ENCODE results near the gene PIP5K1B.

The PIP5K1B gene

DNA sequence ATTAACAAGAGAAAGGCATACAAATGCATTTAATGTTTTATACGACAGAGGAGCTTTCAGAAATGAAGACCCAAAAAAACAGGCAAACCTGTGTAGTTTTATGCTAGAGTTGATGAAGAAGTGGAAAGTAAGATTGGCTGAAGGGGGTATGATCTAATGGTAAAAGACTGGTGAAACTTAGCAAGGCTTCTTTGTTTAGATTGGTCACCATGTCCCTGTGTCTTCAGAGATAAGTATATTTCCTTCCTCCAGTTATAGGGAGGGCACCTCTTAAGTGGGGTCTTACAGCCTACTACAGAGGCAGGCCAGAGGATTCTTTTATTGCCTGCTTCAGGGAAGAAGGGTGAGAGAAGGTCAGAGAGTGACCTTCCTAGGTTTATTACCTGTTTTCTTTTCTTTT is 252.4 kb downstream of the PIP5K1B start:
- H3K36me3 ChIP-seq (ENCODE audit: control insufficient read depth, insufficient read depth, low read length): no peaks in the 10 kb centered on the region
- no peak overlapping the region for H3K9ac ChIP-seq (ENCODE audit: low read depth, low read length)
- H3K9me3 ChIP-seq (ENCODE audit: control insufficient read depth, insufficient read depth, low read length): no peaks in the 10 kb centered on the region
- no peak overlapping the region for H3K4me3 ChIP-seq (ENCODE audit: low read depth, low read length)
- H3K27me3 ChIP-seq (ENCODE audit: control insufficient read depth, insufficient read depth, low read length): no peaks in the 10 kb centered on the region
- H3K4me1 ChIP-seq (ENCODE audit: control insufficient read depth, insufficient read depth, low read length): no peaks in the 10 kb centered on the region

- Histone ChIP-seq H3K36me3 (ENCODE audit: control insufficient read depth, insufficient read depth, low read length) (no peaks in the 10 kb centered on the region), H3K9me3 (ENCODE audit: control insufficient read depth, insufficient read depth, low read length) (no peaks in the 10 kb centered on the region), H3K27me3 (ENCODE audit: control insufficient read depth, insufficient read depth, low read length) (no peaks in the 10 kb centered on the region), H3K9ac (ENCODE audit: low read depth, low read length) (no peak overlapping the region), H3K4me1 (ENCODE audit: control insufficient read depth, insufficient read depth, low read length) (no peaks in the 10 kb centered on the region), H3K4me3 (ENCODE audit: low read depth, low read length) (no peak overlapping the region)
Measured at GRCh38 chr9:68961587-68961986, 256.5 kb downstream of the PIP5K1B start.

DNA sequence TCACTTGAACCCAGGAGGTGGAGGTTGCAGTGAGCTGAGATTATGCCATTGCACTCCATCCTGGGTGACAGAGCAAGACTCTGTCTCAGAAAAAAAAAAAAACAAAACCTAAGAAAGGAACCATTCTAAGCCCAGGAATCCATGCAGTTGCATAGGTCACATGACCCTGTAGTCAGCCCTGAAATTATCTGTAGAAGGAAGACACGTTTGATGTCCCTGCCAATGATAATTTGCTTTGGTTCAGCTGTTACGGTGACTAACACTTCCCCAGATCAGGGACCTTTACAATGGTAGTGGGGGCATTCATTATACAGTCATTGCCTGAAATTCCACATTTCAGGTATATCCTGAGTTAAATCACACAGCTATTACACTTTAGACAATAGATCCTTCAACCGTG is 258.4 kb downstream of the PIP5K1B start:
- no peaks in the 10 kb centered on the region for H3K9me3 ChIP-seq (ENCODE audit: control insufficient read depth, insufficient read depth, low read length)
- H3K27me3 ChIP-seq (ENCODE audit: control insufficient read depth, insufficient read depth, low read length): no peaks in the 10 kb centered on the region
- no peak overlapping the region for H3K4me3 ChIP-seq (ENCODE audit: low read depth, low read length)
- no peaks in the 10 kb centered on the region for H3K4me1 ChIP-seq (ENCODE audit: control insufficient read depth, insufficient read depth, low read length)
- H3K36me3 ChIP-seq (ENCODE audit: control insufficient read depth, insufficient read depth, low read length): no peaks in the 10 kb centered on the region
- H3K9ac ChIP-seq (ENCODE audit: low read depth, low read length): no peak overlapping the region

GRCh38 chr9:68964102-68964541 is 259.1 kb downstream of the PIP5K1B start:
- Histone ChIP-seq H3K9me3 (ENCODE audit: control insufficient read depth, insufficient read depth, low read length) (no peaks in the 10 kb centered on the region), H3K9ac (ENCODE audit: low read depth, low read length) (no peak overlapping the region), H3K36me3 (ENCODE audit: control insufficient read depth, insufficient read depth, low read length) (no peaks in the 10 kb centered on the region), H3K4me3 (ENCODE audit: low read depth, low read length) (no peak overlapping the region), H3K4me1 (ENCODE audit: control insufficient read depth, insufficient read depth, low read length) (no peaks in the 10 kb centered on the region), H3K27me3 (ENCODE audit: control insufficient read depth, insufficient read depth, low read length) (no peaks in the 10 kb centered on the region)

- Histone ChIP-seq H3K27me3 (ENCODE audit: control insufficient read depth, insufficient read depth, low read length) (no peaks in the 10 kb centered on the region), H3K9ac (ENCODE audit: low read depth, low read length) (no peak overlapping the region), H3K4me3 (ENCODE audit: low read depth, low read length) (no peak overlapping the region), H3K9me3 (ENCODE audit: control insufficient read depth, insufficient read depth, low read length) (no peaks in the 10 kb centered on the region), H3K36me3 (ENCODE audit: control insufficient read depth, insufficient read depth, low read length) (no peaks in the 10 kb centered on the region), H3K4me1 (ENCODE audit: control insufficient read depth, insufficient read depth, low read length) (no peaks in the 10 kb centered on the region)
Measured at GRCh38 chr9:68964765-68965164, 259.7 kb downstream of the PIP5K1B start.

- no peaks in the 10 kb centered on the region for H3K4me1 ChIP-seq (ENCODE audit: control insufficient read depth, insufficient read depth, low read length)
- H3K27me3 ChIP-seq (ENCODE audit: control insufficient read depth, insufficient read depth, low read length): no peaks in the 10 kb centered on the region
- H3K9ac ChIP-seq (ENCODE audit: low read depth, low read length): no peak overlapping the region
- H3K9me3 ChIP-seq (ENCODE audit: control insufficient read depth, insufficient read depth, low read length): no peaks in the 10 kb centered on the region
- no peaks in the 10 kb centered on the region for H3K36me3 ChIP-seq (ENCODE audit: control insufficient read depth, insufficient read depth, low read length)
- no peak overlapping the region for H3K4me3 ChIP-seq (ENCODE audit: low read depth, low read length)
Measured at GRCh38 chr9:68966496-68966944, 261.5 kb downstream of the PIP5K1B start.

- no peaks in the 10 kb centered on the region for H3K9me3 ChIP-seq (ENCODE audit: control insufficient read depth, insufficient read depth, low read length)
- no peak overlapping the region for H3K9ac ChIP-seq (ENCODE audit: low read depth, low read length)
- no peaks in the 10 kb centered on the region for H3K27me3 ChIP-seq (ENCODE audit: control insufficient read depth, insufficient read depth, low read length)
- H3K4me1 ChIP-seq (ENCODE audit: control insufficient read depth, insufficient read depth, low read length): no peaks in the 10 kb centered on the region
- H3K4me3 ChIP-seq (ENCODE audit: low read depth, low read length): no peak overlapping the region
- no peaks in the 10 kb centered on the region for H3K36me3 ChIP-seq (ENCODE audit: control insufficient read depth, insufficient read depth, low read length)
Measured at GRCh38 chr9:68967800-68968199, 262.8 kb downstream of the PIP5K1B start.

DNA sequence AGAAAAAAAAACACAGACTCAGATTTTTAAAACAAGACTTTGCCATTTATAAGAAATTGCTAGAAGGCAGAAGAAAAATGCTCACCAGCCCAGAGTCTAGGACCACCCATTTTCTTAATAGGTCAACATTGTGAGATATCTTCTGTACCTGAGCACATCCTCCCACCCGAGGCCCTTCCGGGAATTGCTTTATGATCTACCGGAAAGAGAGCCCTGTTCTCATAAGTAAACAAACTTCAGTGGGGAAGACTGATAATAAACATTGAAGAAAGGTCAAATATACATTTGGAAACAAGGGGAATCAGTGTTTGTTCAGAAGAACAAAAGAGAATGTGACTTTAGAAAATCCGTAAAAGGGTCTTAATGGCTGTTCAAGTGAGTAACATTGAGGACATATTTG is 264.5 kb downstream of the PIP5K1B start:
- Histone ChIP-seq H3K27me3 (ENCODE audit: control insufficient read depth, insufficient read depth, low read length) (no peaks in the 10 kb centered on the region), H3K9me3 (ENCODE audit: control insufficient read depth, insufficient read depth, low read length) (no peaks in the 10 kb centered on the region), H3K9ac (ENCODE audit: low read depth, low read length) (no peak overlapping the region), H3K4me1 (ENCODE audit: control insufficient read depth, insufficient read depth, low read length) (no peaks in the 10 kb centered on the region), H3K36me3 (ENCODE audit: control insufficient read depth, insufficient read depth, low read length) (no peaks in the 10 kb centered on the region), H3K4me3 (ENCODE audit: low read depth, low read length) (no peak overlapping the region)

DNA sequence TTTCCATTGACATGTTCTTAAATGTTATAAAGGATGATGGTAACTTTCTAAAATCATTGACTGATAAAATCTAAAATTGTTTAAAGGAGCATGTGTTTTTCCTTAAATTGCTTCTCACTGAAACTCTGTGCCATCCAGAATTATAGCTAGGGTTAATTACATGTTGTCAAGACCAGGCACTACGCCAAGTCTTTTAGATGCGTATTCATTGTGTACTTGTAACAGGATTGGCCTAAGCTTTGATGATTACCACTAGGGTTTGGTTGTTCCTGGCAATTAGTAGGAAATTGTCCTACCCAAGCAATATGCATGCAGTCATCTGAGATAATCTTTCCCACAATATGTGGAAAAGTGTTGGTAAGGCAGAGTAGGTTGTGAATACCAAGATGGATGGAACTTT is 265.1 kb downstream of the PIP5K1B start:
- H3K9me3 ChIP-seq (ENCODE audit: control insufficient read depth, insufficient read depth, low read length): no peaks in the 10 kb centered on the region
- H3K27me3 ChIP-seq (ENCODE audit: control insufficient read depth, insufficient read depth, low read length): no peaks in the 10 kb centered on the region
- no peaks in the 10 kb centered on the region for H3K4me1 ChIP-seq (ENCODE audit: control insufficient read depth, insufficient read depth, low read length)
- H3K36me3 ChIP-seq (ENCODE audit: control insufficient read depth, insufficient read depth, low read length): no peaks in the 10 kb centered on the region
- no peak overlapping the region for H3K9ac ChIP-seq (ENCODE audit: low read depth, low read length)
- H3K4me3 ChIP-seq (ENCODE audit: low read depth, low read length): no peak overlapping the region

DNA sequence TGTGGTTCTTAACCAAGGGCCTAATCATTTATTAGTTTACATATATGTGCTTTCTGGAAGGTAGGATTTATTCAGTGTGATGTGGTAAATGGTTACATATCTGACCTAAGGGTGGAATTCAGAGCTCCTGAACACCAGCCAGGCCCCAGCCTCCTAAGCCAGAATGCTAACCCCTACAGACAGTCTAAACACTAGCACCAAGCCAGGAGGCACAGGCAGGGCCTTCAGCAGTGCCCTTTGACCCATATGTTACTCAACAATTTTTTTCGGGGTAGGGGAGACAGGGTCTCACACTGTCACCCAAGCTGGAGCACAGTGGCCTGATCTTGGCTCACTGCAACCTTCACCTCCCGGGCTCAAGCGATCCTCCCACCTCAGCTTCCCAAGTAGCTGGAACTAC is 268.6 kb downstream of the PIP5K1B start:
- Histone ChIP-seq H3K9me3 (ENCODE audit: control insufficient read depth, insufficient read depth, low read length) (no peaks in the 10 kb centered on the region), H3K4me1 (ENCODE audit: control insufficient read depth, insufficient read depth, low read length) (no peaks in the 10 kb centered on the region), H3K9ac (ENCODE audit: low read depth, low read length) (no peak overlapping the region), H3K27me3 (ENCODE audit: control insufficient read depth, insufficient read depth, low read length) (no peaks in the 10 kb centered on the region), H3K4me3 (ENCODE audit: low read depth, low read length) (no peak overlapping the region), H3K36me3 (ENCODE audit: control insufficient read depth, insufficient read depth, low read length) (no peaks in the 10 kb centered on the region)

DNA sequence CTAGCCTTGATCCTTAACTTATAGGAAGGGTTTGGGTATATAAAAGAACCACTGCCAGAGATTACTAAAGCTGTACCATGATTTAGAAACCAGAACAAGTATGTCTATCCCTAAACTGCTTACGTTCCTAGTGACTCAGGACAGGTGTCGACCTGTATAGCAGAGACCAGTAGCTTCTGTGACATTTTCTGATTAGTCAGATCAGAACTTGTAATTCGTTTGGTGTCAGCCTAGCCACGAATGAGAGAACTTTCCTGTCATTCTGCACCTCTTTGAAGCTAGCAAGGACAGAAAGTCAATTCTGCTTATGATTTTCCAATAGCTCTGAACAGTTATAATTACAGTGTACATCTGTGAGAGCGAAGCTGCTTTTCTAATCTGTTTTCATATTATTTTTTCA is 269.4 kb downstream of the PIP5K1B start:
- no peak overlapping the region for H3K4me3 ChIP-seq (ENCODE audit: low read depth, low read length)
- H3K36me3 ChIP-seq (ENCODE audit: control insufficient read depth, insufficient read depth, low read length): no peaks in the 10 kb centered on the region
- no peaks in the 10 kb centered on the region for H3K27me3 ChIP-seq (ENCODE audit: control insufficient read depth, insufficient read depth, low read length)
- no peaks in the 10 kb centered on the region for H3K4me1 ChIP-seq (ENCODE audit: control insufficient read depth, insufficient read depth, low read length)
- H3K9ac ChIP-seq (ENCODE audit: low read depth, low read length): no peak overlapping the region
- no peaks in the 10 kb centered on the region for H3K9me3 ChIP-seq (ENCODE audit: control insufficient read depth, insufficient read depth, low read length)

DNA sequence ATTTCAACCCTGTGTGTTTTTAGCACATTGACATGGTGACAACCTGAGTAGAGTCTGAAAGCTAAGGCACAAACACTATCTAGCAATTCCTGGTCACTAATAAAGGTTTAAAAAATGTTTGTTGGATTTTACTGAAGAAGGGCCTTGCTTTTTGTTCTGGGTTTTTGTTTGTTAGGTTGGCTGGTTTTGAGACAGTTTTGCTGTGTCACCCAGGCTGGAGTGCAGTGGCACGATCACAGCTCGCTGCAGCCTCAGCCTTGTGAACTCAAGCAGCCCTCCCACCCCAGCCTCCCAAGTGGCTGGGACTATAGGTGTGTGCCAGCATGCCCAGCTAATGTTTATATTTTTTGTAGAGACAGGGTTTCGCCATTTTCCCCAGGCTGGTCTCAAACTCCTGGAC is 269.9 kb downstream of the PIP5K1B start:
- Histone ChIP-seq H3K27me3 (ENCODE audit: control insufficient read depth, insufficient read depth, low read length) (no peaks in the 10 kb centered on the region), H3K4me3 (ENCODE audit: low read depth, low read length) (no peak overlapping the region), H3K9ac (ENCODE audit: low read depth, low read length) (no peak overlapping the region), H3K36me3 (ENCODE audit: control insufficient read depth, insufficient read depth, low read length) (no peaks in the 10 kb centered on the region), H3K9me3 (ENCODE audit: control insufficient read depth, insufficient read depth, low read length) (no peaks in the 10 kb centered on the region), H3K4me1 (ENCODE audit: control insufficient read depth, insufficient read depth, low read length) (peaks cover 3% of the 10 kb centered on the region)

Measured in iPS-15b (cell line).